Fibroblast of the aortic adventitia (primary cell): ENCODE data around the gene RIMS4. TPM values are rescaled to one million over a fixed set of nuclear protein-coding genes. Genes with fewer than 3 reads are reported as not detected.

Experiments
- DNase-seq: peaks from one replicate; pipeline ENCODE4 v3.0.0-alpha.2; 2010; ENCODE audit warnings: low read depth
- H3K4me3 ChIP-seq: 2 replicates; pipeline ENCODE4 v1.5.1; 2011; ENCODE audit warnings: low read depth, mild to moderate bottlenecking, control low read depth, low read length, moderate library complexity
- CTCF ChIP-seq: IDR thresholded peaks from 2 replicates; pipeline ENCODE4 v1.5.1; 2011; ENCODE audit warnings: mild to moderate bottlenecking, low read length, control low read depth, inconsistent platforms; ENCODE audit not compliant: insufficient read depth
- total RNA-seq: library from RNA; depleted of rRNA; stranded (reverse); fragments of >200 nt; gene quantifications from 2 replicates; pipeline ENCODE4 v1.2.3, GENCODE V29; 2012; ENCODE audit warnings: low replicate concordance

RIMS4 gene
- total RNA-seq, 1 donor: 0.27 TPM

GRCh38 chr20:44743916-44744655, 66.3 kb downstream of the RIMS4 start:
- H3K4me3 ChIP-seq: no peak overlapping the region
- no peak for TF ChIP-seq CTCF
- no peak for DNase-seq

GRCh38 chr20:44743080-44743701, 67.2 kb downstream of the RIMS4 start:
- no peak for TF ChIP-seq CTCF
- H3K4me3 ChIP-seq: no peak overlapping the region
- no peak for DNase-seq

- TF ChIP-seq CTCF: no peak
- no peak overlapping the region for H3K4me3 ChIP-seq
- DNase-seq: no peak
Measured at GRCh38 chr20:44742304-44743079, 67.9 kb downstream of the RIMS4 start.

- DNase-seq: no peak
- no peak for TF ChIP-seq CTCF
- no peak overlapping the region for H3K4me3 ChIP-seq
Measured at GRCh38 chr20:44739942-44740341, 70.4 kb downstream of the RIMS4 start.

GRCh38 chr20:44738813-44739477, 71.4 kb downstream of the RIMS4 start:
- peak overlapping the region; percentile 15 for H3K4me3 ChIP-seq
- TF ChIP-seq CTCF: no peak
- DNase-seq: peak; percentile 93

GRCh38 chr20:44737116-44737515, 73.2 kb downstream of the RIMS4 start:
- TF ChIP-seq CTCF: no peak
- no peak overlapping the region for H3K4me3 ChIP-seq
- no peak for DNase-seq
